ENCODE data around the gene PRAMEF33. TPM values are rescaled to one million over a fixed set of nuclear protein-coding genes. Genes with fewer than 3 reads are reported as not detected.
"Not testable (repeated sequence)": the region's sequence is repeated elsewhere in the genome, so short reads cannot be mapped to it uniquely, and the experiment has no call there.

Gene PRAMEF33, protein sequence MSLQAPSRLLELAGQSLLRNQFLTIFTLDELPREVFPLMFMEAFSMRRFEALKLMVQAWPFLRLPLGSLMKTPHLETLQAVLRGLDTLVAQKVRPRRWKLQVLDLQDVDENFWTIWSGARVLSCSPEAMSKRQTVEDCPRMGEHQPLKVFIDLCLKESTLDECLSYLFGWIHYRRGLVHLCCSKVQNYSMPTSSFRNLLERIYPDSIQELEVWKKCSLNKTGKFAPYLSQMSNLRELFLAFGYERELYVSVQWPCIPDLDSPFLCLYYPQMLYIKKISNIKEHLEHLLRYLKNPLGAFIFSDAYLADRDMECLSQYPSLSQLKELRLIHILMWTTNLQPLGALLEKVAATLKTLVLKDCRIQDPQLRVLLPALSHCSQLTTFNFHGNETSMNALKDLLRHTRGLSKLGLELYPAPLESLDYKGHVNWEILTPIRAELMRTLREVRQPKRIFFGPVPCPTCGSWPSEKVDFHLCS
- not detected in 2 replicates for total RNA-seq (2021)
- not detected for Bru-seq, nascent RNA
- not detected for BruChase-seq, experiment 1, labeled RNA remaining after a 2-hour chase
- not detected for BruChase-seq, experiment 2, labeled RNA remaining after a 6-hour chase
- long read RNA-seq = 0 reads

DNA sequence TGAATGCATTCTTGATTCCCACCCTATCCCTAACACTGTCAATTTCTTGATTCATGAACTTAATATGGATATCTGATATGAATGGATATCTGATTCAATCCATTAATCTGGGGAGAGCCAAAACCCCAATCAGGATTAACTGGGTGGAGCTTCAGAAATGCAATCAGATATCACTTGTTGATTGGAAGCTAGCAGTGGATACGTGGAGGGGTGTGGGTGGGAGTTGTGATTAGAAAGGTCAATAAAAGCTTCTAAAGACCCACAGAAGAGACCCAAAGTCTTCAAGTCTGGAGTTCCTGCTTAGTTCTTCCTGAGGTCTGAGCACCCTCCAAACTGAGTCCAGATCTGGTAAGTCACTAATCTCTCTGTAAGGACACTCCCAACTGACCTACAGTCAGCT is at the start of gene PRAMEF33:
Gene PRAMEF33 (plus strand): TSS at position 301 of the 400 bp plus-strand sequence. CDS start 2,416 bp downstream, outside the sequence.
- H3K4me3 ChIP-seq; DNase-seq; H3F3A ChIP-seq (ENCODE audit: insufficient read depth, low read depth); H3K27me3 ChIP-seq (ENCODE audit: insufficient read depth, low read depth); H3K9me3 ChIP-seq (ENCODE audit: insufficient read depth, low read depth); H3K27ac ChIP-seq; intact Hi-C loops (cut with micrococcal nuclease; ENCODE audit: unreplicated experiment); H3K4me1 ChIP-seq (replicated peaks; ENCODE audit: insufficient read depth); POLR2A ChIA-PET (ENCODE audit: unreplicated experiment); H3K79me2 ChIP-seq (ENCODE audit: low read depth); H3K36me3 ChIP-seq (ENCODE audit: low read depth); BruUV-seq (replicated peaks); H2AFZ ChIP-seq; CTCF ChIA-PET; H4K20me1 ChIP-seq (ENCODE audit: insufficient read depth); H3K4me2 ChIP-seq; H3K9me2 ChIP-seq (ENCODE audit: insufficient read depth): not testable (repeated sequence)

- H3K27ac ChIP-seq; H3K4me3 ChIP-seq; H3K4me2 ChIP-seq; CTCF ChIA-PET; H3K9me2 ChIP-seq (ENCODE audit: insufficient read depth); H2AFZ ChIP-seq; H3K79me2 ChIP-seq (ENCODE audit: low read depth); DNase-seq; H3K4me1 ChIP-seq (replicated peaks; ENCODE audit: insufficient read depth); H3F3A ChIP-seq (ENCODE audit: insufficient read depth, low read depth); BruUV-seq (replicated peaks); intact Hi-C loops (cut with micrococcal nuclease; ENCODE audit: unreplicated experiment); H3K9me3 ChIP-seq (ENCODE audit: insufficient read depth, low read depth); H3K36me3 ChIP-seq (ENCODE audit: low read depth); H3K27me3 ChIP-seq (ENCODE audit: insufficient read depth, low read depth); H4K20me1 ChIP-seq (ENCODE audit: insufficient read depth); POLR2A ChIA-PET (ENCODE audit: unreplicated experiment): not testable (repeated sequence)
Observed at GRCh38 chr1:13253898-13254297, 49.4 kb upstream of the PRAMEF33 start, which contains the start of gene PRAMEF5. Gene PRAMEF5, plus strand, starts transcription at chr1:13254198. Its CDS starts 5,071 bp downstream, at chr1:13259269.

DNA sequence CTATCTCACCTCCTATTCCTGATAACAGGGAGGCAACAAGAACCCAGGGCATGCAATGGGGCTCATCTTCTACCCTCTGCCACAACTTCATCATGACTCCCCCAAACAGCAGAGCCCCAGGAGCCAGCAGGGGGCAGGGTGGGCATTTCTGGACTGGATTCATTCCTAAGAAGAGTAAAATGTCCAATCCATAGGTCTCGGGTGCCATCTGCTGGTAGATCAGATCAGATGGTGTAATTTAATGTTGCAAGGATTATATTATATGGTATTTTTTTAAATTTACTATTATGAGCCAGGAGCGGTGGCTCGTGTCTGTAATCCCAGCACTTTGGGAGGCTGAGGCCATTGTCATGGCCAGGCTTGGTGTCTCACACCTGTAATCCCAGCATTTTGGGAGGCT is 38.2 kb upstream of the PRAMEF33 start:
- intact Hi-C loops (cut with micrococcal nuclease; ENCODE audit: unreplicated experiment); CTCF ChIA-PET; H3K9me3 ChIP-seq (ENCODE audit: insufficient read depth, low read depth); BruUV-seq (replicated peaks); H4K20me1 ChIP-seq (ENCODE audit: insufficient read depth); H3K27me3 ChIP-seq (ENCODE audit: insufficient read depth, low read depth); DNase-seq; H3K4me2 ChIP-seq; H3K9me2 ChIP-seq (ENCODE audit: insufficient read depth); H3K79me2 ChIP-seq (ENCODE audit: low read depth); H2AFZ ChIP-seq; POLR2A ChIA-PET (ENCODE audit: unreplicated experiment); H3K36me3 ChIP-seq (ENCODE audit: low read depth); H3K4me1 ChIP-seq (replicated peaks; ENCODE audit: insufficient read depth); H3F3A ChIP-seq (ENCODE audit: insufficient read depth, low read depth); H3K27ac ChIP-seq; H3K4me3 ChIP-seq: not testable (repeated sequence)
- TF ChIP-seq CTCF (conservative IDR thresholded peaks at IDR 0.05) = 0 out of 2 replicates have a peak, but pooled peaks have one; percentile 30

GRCh38 chr1:13277016-13277415 is 26.3 kb upstream of the PRAMEF33 start:
- H2AFZ ChIP-seq; H3K27ac ChIP-seq; H3K36me3 ChIP-seq (ENCODE audit: low read depth); H3K4me2 ChIP-seq; H4K20me1 ChIP-seq (ENCODE audit: insufficient read depth); CTCF ChIA-PET; POLR2A ChIA-PET (ENCODE audit: unreplicated experiment); intact Hi-C loops (cut with micrococcal nuclease; ENCODE audit: unreplicated experiment); H3K9me3 ChIP-seq (ENCODE audit: insufficient read depth, low read depth); H3K27me3 ChIP-seq (ENCODE audit: insufficient read depth, low read depth); H3K4me3 ChIP-seq; H3F3A ChIP-seq (ENCODE audit: insufficient read depth, low read depth); H3K4me1 ChIP-seq (replicated peaks; ENCODE audit: insufficient read depth); H3K9me2 ChIP-seq (ENCODE audit: insufficient read depth); H3K79me2 ChIP-seq (ENCODE audit: low read depth); BruUV-seq (replicated peaks): not testable (repeated sequence)
- TF ChIP-seq CTCF (conservative IDR thresholded peaks at IDR 0.05) = peak; percentile 49; the same call in 1 of the 2 replicates
- DNase-seq = peak in 1 of 2 experiments; percentile 15

DNA sequence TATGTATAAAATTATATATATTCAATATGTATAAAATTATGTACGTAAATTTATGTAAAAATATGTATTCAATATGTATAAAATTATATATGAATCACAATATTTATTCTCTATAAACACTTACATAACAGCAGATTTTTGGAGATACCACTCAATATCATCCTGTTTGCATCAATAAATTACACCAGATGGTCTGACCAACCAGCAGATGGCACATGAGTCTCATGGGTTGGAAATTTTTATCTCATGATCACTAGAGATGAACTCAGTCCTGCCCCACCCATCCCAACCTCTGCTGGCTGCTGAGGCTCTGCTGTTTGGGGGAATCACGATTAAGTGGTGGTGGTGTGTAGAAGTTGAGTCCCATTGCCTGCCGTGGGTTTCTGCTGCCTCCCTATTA is 23.7 kb upstream of the PRAMEF33 start:
- H3K4me1 ChIP-seq (replicated peaks; ENCODE audit: insufficient read depth); H2AFZ ChIP-seq; H3F3A ChIP-seq (ENCODE audit: insufficient read depth, low read depth); H3K9me2 ChIP-seq (ENCODE audit: insufficient read depth); H3K79me2 ChIP-seq (ENCODE audit: low read depth); CTCF ChIA-PET; POLR2A ChIA-PET (ENCODE audit: unreplicated experiment); H3K9me3 ChIP-seq (ENCODE audit: insufficient read depth, low read depth); H3K27me3 ChIP-seq (ENCODE audit: insufficient read depth, low read depth); intact Hi-C loops (cut with micrococcal nuclease; ENCODE audit: unreplicated experiment); BruUV-seq (replicated peaks); H4K20me1 ChIP-seq (ENCODE audit: insufficient read depth); H3K27ac ChIP-seq; DNase-seq; H3K4me3 ChIP-seq; H3K36me3 ChIP-seq (ENCODE audit: low read depth); H3K4me2 ChIP-seq: not testable (repeated sequence)

GRCh38 chr1:13285037-13285436 is 18.3 kb upstream of the PRAMEF33 start, which contains the start of gene PRAMEF8:
Gene PRAMEF8, minus strand, starts transcription at chr1:13285137. Its CDS starts 1,046 bp downstream, at chr1:13284091.
- CTCF ChIA-PET; H3K79me2 ChIP-seq (ENCODE audit: low read depth); H3K9me3 ChIP-seq (ENCODE audit: insufficient read depth, low read depth); DNase-seq; BruUV-seq (replicated peaks); H3K27ac ChIP-seq; H3K4me1 ChIP-seq (replicated peaks; ENCODE audit: insufficient read depth); H3K9me2 ChIP-seq (ENCODE audit: insufficient read depth); H3K27me3 ChIP-seq (ENCODE audit: insufficient read depth, low read depth); H2AFZ ChIP-seq; H3F3A ChIP-seq (ENCODE audit: insufficient read depth, low read depth); H3K4me3 ChIP-seq; H4K20me1 ChIP-seq (ENCODE audit: insufficient read depth); H3K4me2 ChIP-seq; H3K36me3 ChIP-seq (ENCODE audit: low read depth); intact Hi-C loops (cut with micrococcal nuclease; ENCODE audit: unreplicated experiment); POLR2A ChIA-PET (ENCODE audit: unreplicated experiment): not testable (repeated sequence)
